ENCODE measurements around the gene SPATA32.
A peak's percentile ranks its signal among the peaks of the same experiment; 100 is the strongest.

The SPATA32 gene

DNA sequence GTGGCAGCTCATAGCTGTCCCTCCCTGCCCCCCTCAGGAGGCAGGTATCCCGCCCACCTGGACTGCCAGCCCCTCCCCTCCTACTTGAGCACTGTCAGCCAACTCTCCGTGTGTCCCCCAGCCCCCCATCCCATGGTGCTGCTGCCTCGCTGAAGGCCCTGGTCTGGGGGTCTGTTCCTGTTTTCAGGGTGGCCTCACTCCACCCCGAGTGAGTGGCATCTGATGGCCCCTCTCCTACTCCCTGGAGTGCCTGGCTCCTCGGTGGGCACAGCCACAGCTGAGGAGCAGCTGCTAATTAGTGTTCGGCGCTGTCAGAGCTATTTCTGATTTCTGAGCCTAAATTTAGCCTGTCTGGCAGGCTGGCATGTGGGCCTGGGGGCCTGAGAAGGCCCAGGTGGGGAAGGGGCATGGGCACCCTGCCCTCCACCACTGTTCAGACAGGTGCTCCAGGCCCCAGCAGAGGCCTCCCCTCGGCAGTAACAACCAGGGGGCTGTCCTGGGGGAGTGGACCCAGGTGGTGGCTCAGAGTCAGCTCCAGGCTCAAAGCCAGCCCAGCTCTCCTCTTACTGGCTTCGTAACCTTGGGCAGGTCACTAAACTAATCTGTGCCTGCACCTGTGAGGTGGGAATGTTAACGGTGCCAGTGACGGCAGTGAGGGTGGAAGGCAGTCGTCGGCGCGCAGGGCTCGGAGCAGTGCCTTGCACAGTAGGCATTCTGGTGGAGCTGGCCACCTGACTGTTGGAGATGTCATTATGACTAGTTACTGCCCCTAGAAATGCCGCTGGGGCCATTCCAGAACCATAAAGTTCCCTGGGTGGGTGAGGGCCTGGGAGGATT is 33.8 kb downstream of the SPATA32 start:
- peak; percentile 58 for DNase-seq

GRCh38 chr17:45227101-45227925 is 34.6 kb downstream of the SPATA32 start:
- DNase-seq: no peak

GRCh38 chr17:45226576-45226975 is 35.3 kb downstream of the SPATA32 start:
- no peak for DNase-seq

DNA sequence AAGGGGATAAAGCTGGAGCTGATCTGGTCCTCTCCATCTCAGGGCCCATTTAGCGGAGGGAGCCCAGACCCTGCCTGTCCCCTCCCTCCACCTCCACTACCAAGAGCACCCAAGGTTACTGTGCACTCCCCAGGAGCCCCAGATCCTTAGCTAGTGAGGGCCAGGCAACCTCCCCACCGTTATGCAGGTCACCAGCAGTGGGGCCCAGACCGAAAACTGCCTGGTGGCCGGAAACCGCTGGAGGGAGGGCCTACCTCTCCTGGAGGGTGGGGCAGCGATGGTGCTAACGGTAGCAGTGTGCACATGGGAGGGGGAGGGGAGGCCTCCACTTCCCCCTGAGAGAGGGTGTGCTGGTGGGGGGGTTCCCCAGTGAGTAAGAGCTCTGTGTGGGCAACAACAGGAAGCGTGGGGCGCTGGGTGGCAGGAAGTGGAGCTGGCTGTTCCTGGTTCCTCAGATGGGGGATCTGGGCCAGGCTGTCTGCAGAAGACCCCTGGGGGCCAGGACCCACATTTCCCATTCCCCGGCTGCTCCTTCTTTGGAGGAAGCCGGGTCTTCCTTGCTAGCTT is 35.8 kb downstream of the SPATA32 start:
- peak; percentile 97 for DNase-seq

DNA sequence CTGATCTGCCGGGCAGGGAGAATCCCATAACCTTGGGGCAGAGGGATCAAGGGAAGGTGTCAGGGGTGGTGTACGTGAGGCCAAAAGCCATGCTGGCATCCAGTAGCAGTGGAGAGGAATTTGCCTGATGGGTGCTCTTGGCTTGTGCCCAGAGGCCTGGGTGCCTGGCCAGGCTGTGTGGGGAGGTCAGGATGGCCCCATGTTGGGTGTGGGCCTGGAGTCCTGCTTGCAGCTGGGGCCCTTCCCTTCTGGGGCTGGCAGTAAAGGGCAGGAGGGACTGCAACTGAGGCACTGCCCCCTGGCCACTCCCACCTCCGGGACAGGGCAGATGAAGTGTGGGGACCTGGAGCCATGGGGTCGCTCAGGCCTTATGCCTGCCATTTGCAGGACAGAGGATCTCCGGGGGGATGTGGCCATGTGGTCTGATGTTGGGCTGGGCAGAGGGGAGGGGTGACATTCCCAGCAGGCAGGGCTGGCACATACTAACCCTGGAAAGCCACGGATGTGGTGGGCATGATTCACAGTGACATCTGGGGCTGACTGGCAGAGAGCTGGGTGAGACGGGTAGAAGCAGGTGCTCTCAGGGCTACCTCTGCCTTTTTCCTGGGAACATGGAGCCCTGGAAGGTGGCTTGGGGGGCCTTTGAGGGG is 36.7 kb downstream of the SPATA32 start:
- peak; percentile 61 for DNase-seq

DNA sequence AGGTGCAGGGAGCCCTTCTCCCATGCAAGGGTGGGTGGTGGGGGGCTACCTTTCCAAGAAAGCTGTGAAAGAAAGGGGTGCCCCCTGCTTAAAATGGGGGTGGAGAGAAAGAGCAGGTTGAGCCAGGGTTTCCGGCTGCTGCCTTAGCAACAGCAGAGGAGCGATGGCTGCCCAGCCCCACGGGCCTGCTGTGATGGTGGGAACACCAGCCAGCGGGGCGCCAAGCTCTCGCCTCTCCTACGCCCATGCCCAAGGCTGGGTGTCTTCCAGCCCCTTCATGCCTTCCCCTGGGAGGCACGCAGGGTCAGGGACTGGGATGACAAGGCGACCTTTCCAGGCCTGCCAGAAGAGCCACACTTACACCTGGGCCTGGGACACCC is 37.2 kb downstream of the SPATA32 start:
- peak; percentile 63 for DNase-seq

DNA sequence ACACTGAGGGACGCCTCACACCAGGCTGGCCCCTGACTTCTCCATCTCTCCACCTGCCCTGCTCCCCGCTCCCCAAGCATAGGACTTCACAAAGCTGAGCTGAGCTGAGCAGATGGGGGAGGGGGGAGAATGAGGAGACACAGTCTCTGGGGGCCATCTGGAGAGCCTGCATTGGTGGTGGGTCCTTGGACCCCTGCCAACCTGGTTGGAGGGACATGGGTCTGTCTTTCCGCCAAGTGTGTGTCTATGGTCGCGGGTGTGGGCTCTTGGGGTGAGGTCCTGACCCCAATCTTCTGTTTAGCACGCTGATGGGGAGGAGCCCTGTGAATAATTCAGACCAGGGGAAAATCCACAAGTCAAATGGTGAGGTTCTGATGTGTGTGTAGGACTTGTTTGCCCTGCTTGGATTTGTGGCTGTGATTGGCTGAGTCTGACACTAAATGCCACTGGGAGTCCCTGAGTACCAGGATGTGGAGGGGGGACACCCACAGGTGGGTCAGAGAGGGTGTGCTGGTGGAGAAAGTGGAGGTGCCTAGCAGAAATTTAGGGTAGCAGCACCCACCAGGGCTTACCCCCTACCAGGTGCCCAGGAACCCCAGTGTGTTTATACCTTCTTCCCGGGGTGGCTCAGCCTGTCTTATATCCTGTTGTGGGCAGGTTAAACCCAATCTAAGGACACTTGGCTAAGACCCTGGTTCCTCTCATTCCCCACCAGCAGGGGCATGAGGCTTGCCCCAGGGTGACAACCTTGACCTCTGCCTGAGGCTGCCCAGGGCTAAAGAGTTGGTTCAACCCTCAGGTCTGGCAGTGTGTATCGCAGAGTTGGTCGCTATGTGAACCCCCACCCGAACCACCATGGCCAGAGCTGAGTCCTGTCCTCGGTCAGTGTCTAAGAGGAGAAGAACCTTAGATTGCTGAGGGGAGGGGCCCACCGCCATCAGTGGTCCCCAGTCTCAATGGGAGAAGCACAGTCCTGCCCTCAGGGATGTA is 38.1 kb downstream of the SPATA32 start:
- DNase-seq: peak; percentile 74

- no peak for DNase-seq
Measured at GRCh38 chr17:45222996-45223538, 38.8 kb downstream of the SPATA32 start.

- peak; percentile 72 for DNase-seq
Measured at GRCh38 chr17:45222289-45222995, 39.5 kb downstream of the SPATA32 start.

DNA sequence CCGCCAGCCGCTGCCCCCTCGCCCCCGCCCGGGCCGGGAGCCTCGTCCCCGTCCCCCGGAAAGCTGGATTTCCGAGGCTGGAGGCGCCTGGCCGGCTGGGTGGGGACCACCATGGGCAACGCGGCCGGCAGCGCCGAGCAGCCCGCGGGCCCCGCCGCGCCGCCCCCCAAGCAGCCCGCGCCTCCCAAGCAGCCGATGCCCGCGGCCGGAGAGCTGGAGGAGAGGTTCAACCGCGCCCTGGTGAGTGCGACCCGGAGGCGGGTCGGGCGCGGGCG is 39.9 kb downstream of the SPATA32 start:
- no peak for DNase-seq

- DNase-seq: peak; percentile 62
Measured at GRCh38 chr17:45221081-45222013, 40.5 kb downstream of the SPATA32 start, which contains the start of gene FMNL1. Gene FMNL1, plus strand, starts transcription at chr17:45221885. Its CDS starts 240 bp downstream, at chr17:45222125.

- DNase-seq: no peak
Measured at GRCh38 chr17:45220079-45220478, 41.8 kb downstream of the SPATA32 start.

DNA sequence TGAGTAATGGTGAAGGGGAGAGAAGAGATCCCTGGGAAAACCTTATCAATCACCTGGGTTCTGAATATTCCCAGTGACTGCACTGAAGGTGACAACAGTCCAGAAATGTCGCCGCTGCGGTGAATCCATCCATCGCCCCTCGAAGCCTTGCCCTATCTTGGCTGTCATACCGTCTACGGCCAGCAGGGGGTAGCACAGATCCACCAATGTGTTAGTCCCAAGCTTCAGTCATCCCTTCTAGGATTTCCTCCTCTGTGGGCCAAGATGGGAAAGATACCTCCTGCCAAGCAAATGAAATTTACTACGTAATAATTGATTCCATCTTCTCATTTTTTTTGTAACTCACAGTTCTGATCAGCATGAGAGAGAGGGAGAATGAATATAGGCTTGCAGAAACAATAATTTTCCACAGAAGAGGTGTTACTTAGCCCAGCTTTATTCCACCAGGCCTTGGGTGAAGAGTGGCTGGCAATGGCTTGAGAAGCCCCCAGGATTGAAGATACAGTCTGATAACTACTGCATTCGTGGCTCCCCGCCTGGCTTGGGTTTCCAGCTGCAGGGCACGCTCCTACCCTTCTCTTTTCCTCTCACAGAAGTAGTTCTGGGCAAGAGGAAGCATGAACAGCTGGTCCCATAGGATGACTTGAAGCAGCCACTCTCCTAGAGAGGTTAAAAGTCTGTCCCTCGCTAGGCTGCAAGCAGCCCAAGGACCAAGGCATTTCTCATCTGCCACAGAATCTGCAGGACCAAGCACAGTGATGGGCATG is 42.8 kb downstream of the SPATA32 start:
- peak; percentile 93 for DNase-seq
